Heart left ventricle (tissue), 16 donors: ENCODE measurements around the gene KCNK18. TPM values are rescaled to one million over a fixed set of nuclear protein-coding genes. Genes with fewer than 3 reads are reported as not detected.

Source experiments
- ATAC-seq, 4 donors: fragments of 200-7000 bp; cut with Tn5 transposase; one replicate each; pipeline ENCODE4 v1.9.1; 2020 to 2022; ENCODE audit warnings: moderate library complexity in 4 of 4, mild to moderate bottlenecking in 3 of 4, moderate number of reproducible peaks in 1 of 4
- DNase-seq, 5 donors: peaks; one replicate each; pipeline ENCODE4 v3.0.0-alpha.2; 2020
- H3K27ac ChIP-seq, 12 donors: fragments of 200-600 bp; sonication (generic) in 4 of 12; one replicate each; pipeline versions ENCODE4 v1.5.0 to v1.8.0; 2016 to 2022; ENCODE audit warnings: mild to moderate bottlenecking in 2 of 12
- H3K27me3 ChIP-seq, 9 donors: fragments of 200-600 bp; sonication (generic) in 2 of 9; one replicate each; pipeline versions ENCODE4 v1.5.1 to v1.8.0; 2016 to 2022; ENCODE audit warnings: mild to moderate bottlenecking in 3 of 9
- H3K36me3 ChIP-seq, 9 donors: fragments of 200-600 bp; sonication (generic) in 2 of 9; one replicate each; pipeline versions ENCODE4 v1.5.0 to v1.8.0; 2018 to 2022; ENCODE audit warnings: mild to moderate bottlenecking in 2 of 9
- H3K4me1 ChIP-seq, 12 donors: fragments of 200-600 bp; sonication (generic) in 4 of 12; one replicate each; pipeline versions ENCODE4 v1.5.0 to v1.8.0; 2016 to 2022; ENCODE audit warnings: mild to moderate bottlenecking in 3 of 12
- H3K4me3 ChIP-seq, 12 donors: fragments of 200-600 bp; sonication (generic) in 4 of 12; one replicate each; pipeline versions ENCODE4 v1.5.0 to v1.8.0; 2017 to 2022; ENCODE audit warnings: mild to moderate bottlenecking in 9 of 12, moderate library complexity in 4 of 12
- H3K9me3 ChIP-seq, 12 donors: fragments of 200-600 bp; sonication (generic) in 4 of 12; one replicate each; pipeline versions ENCODE4 v1.5.0 to v1.8.0; 2016 to 2022; ENCODE audit warnings: mild to moderate bottlenecking in 1 of 12
- CTCF ChIP-seq, 12 donors: fragments of 200-600 bp; sonication (generic) in 4 of 12; IDR thresholded peaks; one replicate each; pipeline versions ENCODE4 v1.5.0 to v1.8.0; 2018 to 2022; ENCODE audit warnings: antibody characterized with exemption in 12 of 12, mild to moderate bottlenecking in 5 of 12
- POLR2A ChIP-seq, 2 donors: fragments of 450-650 bp; IDR thresholded peaks; one replicate each; pipeline ENCODE4 v1.6.1; 2017; ENCODE audit warnings: antibody characterized with exemption in 2 of 2, mild to moderate bottlenecking in 2 of 2, moderate library complexity in 2 of 2
- WGBS, 4 donors: extraction: QIAGEN DNeasy Blood & Tissue Kit in 2 of 4; methylation state at CpG; one replicate each; pipeline versions ENCODE4 v1.1.5 to v1.1.7; 2013 to 2018; 5-methylcytosine and 5-hydroxymethylcytosine counted together
- intact Hi-C, 10 donors: fragments of 100-400 bp; cut with DNase I; formaldehyde crosslinking; loops; one replicate each; pipeline versions ENCODE4 v1.11.1 to v1.14.2; 2022
- polyA plus RNA-seq, 2 donors: library from polyadenylated mRNA; stranded (reverse); fragments of 200-250 nt; gene quantifications; one replicate each; pipeline ENCODE4 v1.2.3, GENCODE V29; 2013
- total RNA-seq, 9 donors: library from RNA; depleted of rRNA in 2 of 9; stranded (reverse); fragments of >200 nt in 2 of 9; fragmentation: NEBNext Ultra II Directional in 3 of 9; extraction: Animal tissue kit (Norgen Biotek cat#: 25700) in 3 of 9; gene quantifications; one replicate each; pipeline versions ENCODE4 v1.1.0 to v1.2.4, GENCODE V29; 2016 to 2023
- donor health status: ischemic (EF 13 %, LVEDD 7.1; RV severe dilation, severe dysfunction).
- donor health status: healthy with polysubstance abuse.
- donor health status: DM: no; HTN: yes; CAD: no.
- donor health status: DM: no; HTN: no; CAD: no.
- donor health status: ischemic (EF 25% LVEDD 6.9; RV normal size, moderate dysfunction).
- donor health status: ischemic (EF 25% LVEDD 5.7; RV mildly dilated, moderate dysfunction).
- donor health status: healthy.
- donor health status: DM: yes; HTN: yes; CAD: no.
- donor health status: ischemic (EF 35%, LVEDD 5.7; RV mildly dilated, moderate dysfunction).
- donor health status: nonischemic (EF 11% LVEDD 7.7; RV severe dilation, severe dysfunction).
- donor health status: DM: yes; HTN: yes; CAD: no.
- donor health status: PGD.
- donor health status: ischemic (EF 29% LVEDD 5.4; RV normal size, mild dysfunction).
- donor health status: nonischemic (EF 23%, LVEDD 6.1; RV moderate dilation, normal function).

The KCNK18 gene
- total and polyA plus RNA-seq, 11 donors, result not detected

GRCh38 chr10:117215079-117215478 lies 17.8 kb downstream of the KCNK18 start:
- no peak for TF ChIP-seq CTCF (IDR thresholded peaks at IDR 0.05)
- TF ChIP-seq POLR2A (IDR thresholded peaks at IDR 0.05), result no peak
- H3K36me3 ChIP-seq, result no peaks in the 10 kb centered on the region
- H3K27me3 ChIP-seq, result peaks cover 19 to 55% (median 27%) of the 10 kb centered on the region in 9 donors
- H3K4me1 ChIP-seq, result peaks cover 0 to 13% (median 8%) of the 10 kb centered on the region in 12 donors
- intact Hi-C loops, result loop anchor here in 7 of 10 donors (5.0 to 10.0 kb wide), 7 partner anchors 102 to 1030 kb away; no protein-coding TSS in a partner anchor
- ATAC-seq (no peak), DNase-seq (no peak)
- peaks cover 0 to 21% (median 6%) of the 10 kb centered on the region in 12 donors for H3K9me3 ChIP-seq
- no peak overlapping the region for H3K4me3 ChIP-seq
- 82 to 94% (median 85%) methylated on average over 2 of the region's 2 CpGs for WGBS, 4 donors
- no peak overlapping the region for H3K27ac ChIP-seq

- no peak for DNase-seq
- H3K4me1 ChIP-seq, result peaks cover 0 to 13% (median 8%) of the 10 kb centered on the region in 12 donors
- no peak overlapping the region for H3K27ac ChIP-seq
- ATAC-seq, result no peak
- no peaks in the 10 kb centered on the region for H3K36me3 ChIP-seq
- H3K4me3 ChIP-seq, result peak overlapping the region in 1 of 12 donors; percentile 50
- H3K9me3 ChIP-seq, result peaks cover 0 to 20% (median 6%) of the 10 kb centered on the region in 12 donors
- intact Hi-C loops, result loop anchor here in 9 of 10 donors (1.0 to 10.0 kb wide), 11 partner anchors 101 to 1029 kb away; partner anchors contain the start of gene PDZD8 (in 1 of the 9)
- TF ChIP-seq POLR2A (IDR thresholded peaks at IDR 0.05), result no peak
- TF ChIP-seq CTCF (IDR thresholded peaks at IDR 0.05), result no peak
- peaks cover 19 to 52% (median 27%) of the 10 kb centered on the region in 9 donors for H3K27me3 ChIP-seq
- WGBS, 4 donors, result 52 to 65% (median 57%) methylated on average over 8 to 15 of the region's 15 CpGs
Measured at GRCh38 chr10:117216028-117216427, 18.7 kb downstream of the KCNK18 start.

- Histone ChIP-seq H3K9me3 (peaks cover 0 to 15% (median 5%) of the 10 kb centered on the region in 12 donors), H3K27ac (no peak overlapping the region), H3K27me3 (peaks cover 19 to 58% (median 27%) of the 10 kb centered on the region in 9 donors), H3K4me1 (peaks cover 0 to 13% (median 8%) of the 10 kb centered on the region in 12 donors), H3K36me3 (no peaks in the 10 kb centered on the region), H3K4me3 (peak overlapping the region in 11 of 12 donors; percentile 9 to 57 (median 42))
- WGBS, 4 donors, result 1 to 3% (median 2%) methylated on average over 14 to 52 of the region's 52 CpGs
- TF ChIP-seq CTCF (IDR thresholded peaks at IDR 0.05) (peak; percentile 99 to 100 (median 100)), POLR2A (IDR thresholded peaks at IDR 0.05) (no peak)
- DNase-seq, result peak; percentile 55 to 86 (median 65)
- ATAC-seq, result peak; percentile 26 to 92 (median 86)
- intact Hi-C loops, result loop anchor here in 9 of 10 donors (1.0 to 10.0 kb wide), 11 partner anchors 100 to 1028 kb away; partner anchors contain the start of gene PDZD8 (in 1 of the 9)
Measured at GRCh38 chr10:117216611-117217195, 19.4 kb downstream of the KCNK18 start.

GRCh38 chr10:117217196-117217761 lies 20.0 kb downstream of the KCNK18 start:
- peak in 3 of 4 donors; percentile 12 to 43 (median 27) for ATAC-seq
- intact Hi-C loops, result loop anchor here in 9 of 10 donors (2.0 to 10.0 kb wide), 10 partner anchors 100 to 1028 kb away; partner anchors contain the start of gene PDZD8 (in 1 of the 9)

More at GRCh38 chr10:117217196-117217761, 20.0 kb downstream of the KCNK18 start:
- H3K4me1 ChIP-seq, result peaks cover 0 to 13% (median 8%) of the 10 kb centered on the region in 12 donors
- WGBS, 4 donors, result 15 to 29% (median 18%) methylated on average over 16 to 22 of the region's 22 CpGs
- H3K27ac ChIP-seq, result no peak overlapping the region
- no peak for TF ChIP-seq POLR2A (IDR thresholded peaks at IDR 0.05)
- no peak for TF ChIP-seq CTCF (IDR thresholded peaks at IDR 0.05)
- H3K27me3 ChIP-seq, result peaks cover 19 to 62% (median 27%) of the 10 kb centered on the region in 9 donors
- peaks cover 0 to 9% (median under 1%) of the 10 kb centered on the region in 12 donors for H3K9me3 ChIP-seq
- peak overlapping the region in 11 of 12 donors; percentile 9 to 57 (median 42) for H3K4me3 ChIP-seq
- peak in 1 of 5 donors; percentile 32 for DNase-seq
- no peaks in the 10 kb centered on the region for H3K36me3 ChIP-seq
